Omental fat pad (tissue), 4 donors: ENCODE measurements around the gene NOX3. TPM values are rescaled to one million over a fixed set of nuclear protein-coding genes. Genes with fewer than 3 reads are reported as not detected.

Source experiments
- ATAC-seq: fragments of 150-250 bp; one replicate; pipeline ENCODE4 v1.9.1; 2016; ENCODE audit warnings: mild to moderate bottlenecking, moderate library complexity; ENCODE audit not compliant: low FRiP score
- DNase-seq: peaks from one replicate; pipeline ENCODE4 v3.0.0-alpha.2; 2019; ENCODE audit warnings: low spot score
- CTCF ChIP-seq, 3 donors: fragments of 450-650 bp; IDR thresholded peaks; one replicate each; pipeline ENCODE4 v1.5.1; 2016 to 2017; ENCODE audit warnings: antibody characterized with exemption in 3 of 3, mild to moderate bottlenecking in 3 of 3, moderate library complexity in 2 of 3
- total RNA-seq, 4 donors: library from RNA; depleted of rRNA; stranded (reverse); fragments of >200 nt; gene quantifications; one replicate each; pipeline ENCODE4 v1.1.0, GENCODE V29; 2016

NOX3 gene
- total RNA-seq, 4 donors from 2014 or later = not detected

GRCh38 chr6:155411154-155412052 lies 44.2 kb downstream of the NOX3 start:
- TF ChIP-seq CTCF (IDR thresholded peaks at IDR 0.05) = no peak
- ATAC-seq (no peak), DNase-seq (no peak)

- ATAC-seq (no peak), DNase-seq (no peak)
- TF ChIP-seq CTCF (IDR thresholded peaks at IDR 0.05) = no peak
These were observed 46.2 kb downstream of the NOX3 start for GRCh38 chr6:155409391-155409790.

- no peak for TF ChIP-seq CTCF (IDR thresholded peaks at IDR 0.05)
- ATAC-seq = no peak
- DNase-seq = no peak
These were observed 46.7 kb downstream of the NOX3 start for GRCh38 chr6:155408981-155409380.

- DNase-seq (no peak), ATAC-seq (no peak)
- no peak for TF ChIP-seq CTCF (IDR thresholded peaks at IDR 0.05)
These were observed 47.4 kb downstream of the NOX3 start for GRCh38 chr6:155408231-155408630.

GRCh38 chr6:155406801-155407200 lies 48.8 kb downstream of the NOX3 start:
- no peak for DNase-seq
- TF ChIP-seq CTCF (IDR thresholded peaks at IDR 0.05) = no peak
- ATAC-seq = no peak

- TF ChIP-seq CTCF (IDR thresholded peaks at IDR 0.05) = no peak
- DNase-seq (no peak), ATAC-seq (no peak)
These were observed 50.7 kb downstream of the NOX3 start for GRCh38 chr6:155404937-155405336.
